GM18519 (cell line): ENCODE measurements around the gene UHMK1.
A peak's percentile ranks its signal among the peaks of the same experiment; 100 is the strongest.

Experiments used
- ATAC-seq: cut with Tn5 transposase; IDR thresholded peaks from one replicate; pipeline ENCODE4 v1.9.1; 2021; ENCODE audit warnings: mild to moderate bottlenecking, moderate library complexity; ENCODE audit not compliant: unreplicated experiment, low FRiP score

UHMK1 gene

GRCh38 chr1:162502928-162503327 lies 5.3 kb downstream of the UHMK1 start:
- ATAC-seq: no peak

- ATAC-seq: no peak
These were observed 29.7 kb downstream of the UHMK1 start for GRCh38 chr1:162527314-162527713.

- peak; percentile 81 for ATAC-seq
These were observed 32.8 kb downstream of the UHMK1 start for GRCh38 chr1:162530307-162530987.

- ATAC-seq: no peak
These were observed 33.3 kb downstream of the UHMK1 start for GRCh38 chr1:162530988-162531319.

- no peak for ATAC-seq
These were observed 37.9 kb downstream of the UHMK1 start for GRCh38 chr1:162535501-162535900.

GRCh38 chr1:162536511-162536910 lies 38.9 kb downstream of the UHMK1 start:
- no peak for ATAC-seq

GRCh38 chr1:162537216-162537615 lies 39.6 kb downstream of the UHMK1 start:
- ATAC-seq: no peak

- ATAC-seq: no peak
These were observed 41.3 kb downstream of the UHMK1 start for GRCh38 chr1:162538815-162539431.

GRCh38 chr1:162541619-162542141 lies 44.1 kb downstream of the UHMK1 start:
- no peak for ATAC-seq

GRCh38 chr1:162543228-162543627 lies 45.6 kb downstream of the UHMK1 start:
- ATAC-seq: no peak

- no peak for ATAC-seq
These were observed 50.6 kb downstream of the UHMK1 start for GRCh38 chr1:162548170-162548569.

GRCh38 chr1:162549001-162549400 lies 51.4 kb downstream of the UHMK1 start:
- no peak for ATAC-seq

GRCh38 chr1:162550925-162551324 lies 53.3 kb downstream of the UHMK1 start:
- no peak for ATAC-seq

GRCh38 chr1:162551969-162552683 lies 54.5 kb downstream of the UHMK1 start:
- ATAC-seq: no peak

GRCh38 chr1:162552684-162553252 lies 55.1 kb downstream of the UHMK1 start:
- no peak for ATAC-seq

- ATAC-seq: no peak
These were observed 56.6 kb downstream of the UHMK1 start for GRCh38 chr1:162554258-162554657.

GRCh38 chr1:162557536-162557935 lies 59.9 kb downstream of the UHMK1 start:
- ATAC-seq: no peak

- ATAC-seq: no peak
These were observed 62.9 kb downstream of the UHMK1 start for GRCh38 chr1:162560303-162561036.

GRCh38 chr1:162561037-162561615 lies 63.5 kb downstream of the UHMK1 start:
- peak; percentile 91 for ATAC-seq
